DMS79 treated with DMSO at 0.1 percent for 48 hours (cell line): ENCODE measurements around the gene MCM3AP.

Source experiments
- DNase-seq: peaks from one replicate; lab custom pipeline; 2025; lab: John Stamatoyannopoulos, UW

Gene MCM3AP

GRCh38 chr21:46185716-46186115, 99.7 kb downstream of the MCM3AP start:
- no peak for DNase-seq
